Esophagus muscularis mucosa (tissue), 4 donors: ENCODE data around the gene SMIM30. TPM values are rescaled to one million over a fixed set of nuclear protein-coding genes. Genes with fewer than 3 reads are reported as not detected.

Source experiments
- DNase-seq: peaks from one replicate; pipeline ENCODE4 v3.0.0-alpha.2; 2017; ENCODE audit errors: extremely low spot score
- H3K27ac ChIP-seq, 4 donors: fragments of 200-600 bp; sonication (generic); replicated peaks in 1 of 4; 1 replicate in 3 of 4; 2 replicates in 1 of 4; pipeline ENCODE4 v1.5.1; 2016 to 2019; ENCODE audit warnings: mild to moderate bottlenecking in 1 of 4
- H3K27me3 ChIP-seq, 4 donors: fragments of 200-600 bp; sonication (generic); one replicate each; pipeline versions ENCODE4 v1.5.1 to v1.6.0; 2016 to 2019
- H3K36me3 ChIP-seq, 4 donors: fragments of 200-600 bp; sonication (generic); one replicate each; pipeline ENCODE4 v1.5.1; 2016 to 2019
- H3K4me1 ChIP-seq, 4 donors: fragments of 200-600 bp; sonication (generic); one replicate each; pipeline ENCODE4 v1.5.1; 2016 to 2019
- H3K4me3 ChIP-seq, 4 donors: fragments of 200-600 bp; sonication (generic); 1 replicate in 2 of 4; 2 replicates in 2 of 4; pipeline ENCODE4 v1.5.1; 2016 to 2019; ENCODE audit warnings: mild to moderate bottlenecking in 4 of 4, moderate library complexity in 1 of 4
- H3K9me3 ChIP-seq, 4 donors: fragments of 200-600 bp; sonication (generic); 1 replicate in 3 of 4; 2 replicates in 1 of 4; pipeline ENCODE4 v1.5.1; 2016 to 2019
- EP300 ChIP-seq: sonication (generic); formaldehyde crosslinking; IDR thresholded peaks from one replicate; pipeline ENCODE4 v1.6.1; 2017; ENCODE audit warnings: antibody characterized with exemption
- POLR2A ChIP-seq: fragments of 450-650 bp; IDR thresholded peaks from one replicate; pipeline ENCODE4 v1.6.1; 2017; ENCODE audit warnings: antibody characterized with exemption, moderate library complexity, mild to moderate bottlenecking, low read depth
- POLR2AphosphoS5 ChIP-seq, 2 donors: sonication (generic); formaldehyde crosslinking; IDR thresholded peaks; one replicate each; pipeline ENCODE4 v1.6.1; 2017; ENCODE audit warnings: antibody characterized with exemption in 2 of 2
- WGBS: methylation state at CpG from one replicate; pipeline ENCODE4 v1.1.5; 2018; 5-methylcytosine and 5-hydroxymethylcytosine counted together
- intact Hi-C: fragments of 100-400 bp; cut with DNase I; formaldehyde crosslinking; loops from one replicate; pipeline ENCODE4 v1.15.1; 2023
- total RNA-seq, 4 donors: library from RNA; depleted of rRNA; stranded (reverse); fragments of >200 nt; gene quantifications; one replicate each; pipeline versions ENCODE4 v1.1.0 to v1.2.1, GENCODE V29; 2016
- TF ChIP-seq, protein P1 (sequence below), 3 experiments: fragments of 200-600 bp in 2 of 3; fragments of 450-650 bp in 1 of 3; sonication (generic) in 2 of 3; IDR thresholded peaks; one replicate each; pipeline ENCODE4 v1.5.1; 2017 to 2019; ENCODE audit warnings: antibody characterized with exemption in 3 of 3, mild to moderate bottlenecking in 2 of 3, moderate library complexity in 1 of 3

The SMIM30 gene
- total RNA-seq, 4 donors from 2014 or later, result 25.2 to 37.8 (median 35.2) TPM

DNA sequence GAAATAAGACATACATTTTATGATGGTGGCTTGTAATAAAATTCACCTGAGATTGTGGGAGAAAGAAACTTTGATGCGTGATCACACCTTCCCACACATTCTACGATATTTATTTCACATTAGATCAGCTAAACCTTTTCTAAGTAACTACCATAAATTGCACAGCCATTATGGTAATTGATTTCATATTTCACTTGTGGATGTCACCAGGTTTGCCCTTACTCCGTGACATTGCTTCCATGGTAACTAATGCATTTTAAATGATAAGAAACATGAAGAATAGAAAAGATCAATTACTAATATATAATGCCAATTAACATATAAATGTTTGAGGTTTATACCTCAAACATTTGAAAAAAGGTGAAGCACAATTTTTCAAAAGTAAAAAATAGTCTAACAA is 35.8 kb upstream of the SMIM30 start:
- Histone ChIP-seq H3K27me3 (no peaks in the 10 kb centered on the region), H3K27ac (no peak overlapping the region), H3K9me3 (no peaks in the 10 kb centered on the region), H3K36me3 (no peaks in the 10 kb centered on the region), H3K4me3 (no peak overlapping the region), H3K4me1 (no peaks in the 10 kb centered on the region)
- DNase-seq, result no peak
- intact Hi-C loops, result loop anchor here (10.0 kb wide), 1 partner anchor 271 kb away; no protein-coding TSS in a partner anchor
- WGBS, result 93% methylated on average over 3 of the region's 3 CpGs
- TF ChIP-seq, protein P1, sequence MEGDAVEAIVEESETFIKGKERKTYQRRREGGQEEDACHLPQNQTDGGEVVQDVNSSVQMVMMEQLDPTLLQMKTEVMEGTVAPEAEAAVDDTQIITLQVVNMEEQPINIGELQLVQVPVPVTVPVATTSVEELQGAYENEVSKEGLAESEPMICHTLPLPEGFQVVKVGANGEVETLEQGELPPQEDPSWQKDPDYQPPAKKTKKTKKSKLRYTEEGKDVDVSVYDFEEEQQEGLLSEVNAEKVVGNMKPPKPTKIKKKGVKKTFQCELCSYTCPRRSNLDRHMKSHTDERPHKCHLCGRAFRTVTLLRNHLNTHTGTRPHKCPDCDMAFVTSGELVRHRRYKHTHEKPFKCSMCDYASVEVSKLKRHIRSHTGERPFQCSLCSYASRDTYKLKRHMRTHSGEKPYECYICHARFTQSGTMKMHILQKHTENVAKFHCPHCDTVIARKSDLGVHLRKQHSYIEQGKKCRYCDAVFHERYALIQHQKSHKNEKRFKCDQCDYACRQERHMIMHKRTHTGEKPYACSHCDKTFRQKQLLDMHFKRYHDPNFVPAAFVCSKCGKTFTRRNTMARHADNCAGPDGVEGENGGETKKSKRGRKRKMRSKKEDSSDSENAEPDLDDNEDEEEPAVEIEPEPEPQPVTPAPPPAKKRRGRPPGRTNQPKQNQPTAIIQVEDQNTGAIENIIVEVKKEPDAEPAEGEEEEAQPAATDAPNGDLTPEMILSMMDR (IDR thresholded peaks at IDR 0.05), result no peak

DNA sequence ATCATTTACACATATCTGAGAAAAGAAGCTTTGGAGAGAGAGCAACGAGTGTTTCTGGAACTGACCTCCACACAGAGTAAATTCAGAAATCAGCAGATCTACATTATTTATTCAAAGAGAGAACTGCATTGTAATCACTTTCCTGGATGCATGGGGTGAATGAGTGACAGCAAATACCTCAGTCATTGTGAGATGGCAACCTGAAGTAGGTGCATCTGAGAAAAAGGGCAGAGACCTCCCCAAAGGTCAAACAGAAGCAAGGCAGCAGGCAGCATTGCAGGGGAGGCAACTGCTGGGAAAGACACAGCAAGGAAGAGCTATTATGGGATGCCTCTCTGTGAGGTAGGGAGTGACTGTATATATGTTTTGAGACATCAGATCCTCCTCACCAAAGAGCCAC is 26.5 kb upstream of the SMIM30 start:
- no peak for TF ChIP-seq POLR2AphosphoS5 (IDR thresholded peaks at IDR 0.05)
- TF ChIP-seq, protein P1 (IDR thresholded peaks at IDR 0.05), result no peak
- TF ChIP-seq EP300, result no peak
- TF ChIP-seq POLR2A, result no peak
- no peak for DNase-seq
- Histone ChIP-seq H3K9me3 (no peaks in the 10 kb centered on the region), H3K4me3 (no peak overlapping the region), H3K27ac (no peak overlapping the region), H3K36me3 (no peaks in the 10 kb centered on the region), H3K4me1 (no peaks in the 10 kb centered on the region), H3K27me3 (no peaks in the 10 kb centered on the region)
- intact Hi-C loops, result no loop called here
- WGBS, result 68% methylated on average over 1 of the region's 1 CpG

DNA sequence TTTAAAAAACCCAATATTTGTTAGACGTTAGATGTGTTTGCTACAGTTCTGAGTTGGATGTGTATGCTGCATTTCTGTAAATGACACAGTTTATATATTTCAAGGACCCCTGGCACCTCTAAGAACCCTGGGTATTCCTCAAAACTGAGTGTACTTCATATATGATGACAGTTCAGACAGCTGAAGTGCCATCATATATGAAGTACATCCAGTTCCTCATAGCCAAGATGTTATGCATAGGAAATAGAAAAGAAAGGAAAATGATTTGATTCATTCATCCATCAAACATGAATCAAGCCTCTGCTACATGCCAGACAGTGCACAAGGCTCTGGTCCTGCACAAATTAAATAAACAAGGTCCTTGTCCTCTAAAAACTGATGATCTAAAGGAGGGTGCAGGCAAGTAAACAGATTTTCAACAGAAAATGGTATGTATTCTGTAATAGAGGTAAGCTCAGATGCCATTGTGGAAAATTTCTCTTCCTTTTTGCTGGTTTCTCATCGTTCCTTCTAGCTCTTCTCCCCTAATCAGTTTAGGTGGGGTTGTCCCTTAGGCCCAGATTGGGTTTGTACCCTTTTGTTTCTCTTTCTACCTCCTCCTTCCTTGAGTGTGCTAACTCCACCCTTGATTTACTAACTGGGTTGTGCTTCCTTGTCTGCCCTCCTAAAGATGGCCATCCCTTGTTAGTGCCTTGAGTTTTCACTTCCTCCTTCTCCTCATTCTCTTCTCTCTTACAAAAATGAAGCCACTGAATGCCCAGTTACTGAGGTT is 25.3 kb upstream of the SMIM30 start:
- no peak for DNase-seq
- H3K4me3 ChIP-seq, result no peak overlapping the region
- intact Hi-C loops, result no loop called here
- TF ChIP-seq POLR2AphosphoS5 (IDR thresholded peaks at IDR 0.05), result no peak
- TF ChIP-seq EP300, result no peak
- TF ChIP-seq, protein P1 (IDR thresholded peaks at IDR 0.05), result no peak
- TF ChIP-seq POLR2A, result no peak
- H3K9me3 ChIP-seq, result no peaks in the 10 kb centered on the region
- no peak overlapping the region for H3K27ac ChIP-seq
- no peaks in the 10 kb centered on the region for H3K4me1 ChIP-seq
- WGBS, result 89% methylated on average over 2 of the region's 2 CpGs
- H3K27me3 ChIP-seq, result no peaks in the 10 kb centered on the region
- H3K36me3 ChIP-seq, result no peaks in the 10 kb centered on the region

DNA sequence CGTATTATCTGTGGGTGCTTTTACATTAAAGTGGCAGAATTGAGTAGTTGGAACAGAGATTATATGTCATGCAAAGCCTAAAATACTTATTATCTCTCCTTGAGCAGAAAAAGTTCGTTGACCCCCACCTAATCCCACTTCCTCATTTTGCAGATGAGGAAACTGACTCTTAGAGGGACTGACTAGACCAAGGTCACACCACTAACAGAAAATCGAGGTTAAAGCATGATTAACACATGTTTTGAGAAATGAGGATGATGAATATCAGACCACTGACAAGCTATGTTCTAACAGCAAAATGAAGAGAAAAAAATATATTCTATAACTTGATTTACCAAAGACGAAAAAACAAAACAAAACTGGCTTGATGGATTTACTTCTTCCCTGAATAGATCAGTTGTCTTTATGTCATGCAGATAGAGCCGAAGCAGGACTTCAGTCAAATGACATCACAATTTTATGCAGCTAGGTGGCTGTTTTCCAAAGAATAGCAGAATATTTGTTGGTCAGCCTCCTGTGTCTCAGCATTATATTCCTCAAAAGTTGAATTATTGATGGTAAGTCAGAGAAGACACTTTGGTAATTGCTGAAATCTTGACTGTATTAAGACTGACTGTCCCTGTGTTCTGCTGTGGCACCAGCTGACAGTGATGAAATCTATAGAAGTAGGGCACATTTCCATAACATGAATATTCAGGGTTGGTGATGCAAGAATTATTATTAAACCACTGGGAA is 24.2 kb upstream of the SMIM30 start:
- H3K9me3 ChIP-seq, result no peaks in the 10 kb centered on the region
- no peak for DNase-seq
- no peak overlapping the region for H3K27ac ChIP-seq
- TF ChIP-seq POLR2A, result no peak
- no peak for TF ChIP-seq EP300
- TF ChIP-seq POLR2AphosphoS5 (IDR thresholded peaks at IDR 0.05), result no peak
- TF ChIP-seq, protein P1 (IDR thresholded peaks at IDR 0.05), result no peak
- H3K4me1 ChIP-seq, result no peaks in the 10 kb centered on the region
- no peak overlapping the region for H3K4me3 ChIP-seq
- WGBS, result 70% methylated on average over 5 of the region's 5 CpGs
- H3K27me3 ChIP-seq, result no peaks in the 10 kb centered on the region
- no peaks in the 10 kb centered on the region for H3K36me3 ChIP-seq
- intact Hi-C loops, result no loop called here
